Uterus (tissue), 2 donors: ENCODE results near the gene DRD3.

Experiments used
- POLR2A ChIP-seq, 2 donors: fragments of 450-650 bp; IDR thresholded peaks; one replicate each; pipeline ENCODE4 v1.6.1; 2016; ENCODE audit warnings: antibody characterized with exemption in 2 of 2, mild to moderate bottlenecking in 1 of 2, moderate library complexity in 1 of 2
- TF ChIP-seq, protein P1 (sequence below), 4 experiments: fragments of 200-600 bp in 2 of 4; fragments of 450-650 bp in 2 of 4; sonication (generic) in 2 of 4; IDR thresholded peaks; one replicate each; pipeline ENCODE4 v1.5.1; 2016 to 2019; ENCODE audit warnings: antibody characterized with exemption in 4 of 4, mild to moderate bottlenecking in 2 of 4, moderate library complexity in 1 of 4

DNA sequence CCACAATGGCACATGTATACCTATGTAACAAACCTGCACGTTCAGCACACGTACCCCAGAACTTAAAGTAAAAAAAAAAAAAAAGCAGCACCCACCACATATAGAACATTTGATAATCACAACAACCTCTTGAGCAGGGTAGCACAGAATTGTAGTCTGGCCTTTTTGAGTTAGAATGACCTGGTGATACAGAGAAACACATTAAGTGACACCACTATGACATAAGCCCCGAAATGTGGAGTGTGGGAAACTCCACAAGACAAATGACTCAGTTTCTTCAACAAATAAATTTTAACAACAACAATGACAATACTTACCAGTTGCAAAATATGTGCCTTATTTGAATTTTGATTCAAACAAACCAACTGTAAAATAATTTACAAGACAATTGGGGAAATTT, 46.4 kb downstream of the DRD3 start:
- TF ChIP-seq POLR2A (IDR thresholded peaks at IDR 0.05) = no peak
- TF ChIP-seq, protein P1, sequence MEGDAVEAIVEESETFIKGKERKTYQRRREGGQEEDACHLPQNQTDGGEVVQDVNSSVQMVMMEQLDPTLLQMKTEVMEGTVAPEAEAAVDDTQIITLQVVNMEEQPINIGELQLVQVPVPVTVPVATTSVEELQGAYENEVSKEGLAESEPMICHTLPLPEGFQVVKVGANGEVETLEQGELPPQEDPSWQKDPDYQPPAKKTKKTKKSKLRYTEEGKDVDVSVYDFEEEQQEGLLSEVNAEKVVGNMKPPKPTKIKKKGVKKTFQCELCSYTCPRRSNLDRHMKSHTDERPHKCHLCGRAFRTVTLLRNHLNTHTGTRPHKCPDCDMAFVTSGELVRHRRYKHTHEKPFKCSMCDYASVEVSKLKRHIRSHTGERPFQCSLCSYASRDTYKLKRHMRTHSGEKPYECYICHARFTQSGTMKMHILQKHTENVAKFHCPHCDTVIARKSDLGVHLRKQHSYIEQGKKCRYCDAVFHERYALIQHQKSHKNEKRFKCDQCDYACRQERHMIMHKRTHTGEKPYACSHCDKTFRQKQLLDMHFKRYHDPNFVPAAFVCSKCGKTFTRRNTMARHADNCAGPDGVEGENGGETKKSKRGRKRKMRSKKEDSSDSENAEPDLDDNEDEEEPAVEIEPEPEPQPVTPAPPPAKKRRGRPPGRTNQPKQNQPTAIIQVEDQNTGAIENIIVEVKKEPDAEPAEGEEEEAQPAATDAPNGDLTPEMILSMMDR (IDR thresholded peaks at IDR 0.05) = no peak
